GM23338 (cell line): Measurements from ENCODE around the gene PRUNE1. TPM values are rescaled to one million over a fixed set of nuclear protein-coding genes. Genes with fewer than 3 reads are reported as not detected.
A peak's percentile ranks its signal among the peaks of the same experiment; 100 is the strongest.

Experiments
- ATAC-seq: fragments of 200-7000 bp; cut with Tn5 transposase; 3 replicates; pipeline ENCODE4 v1.9.1; 2020
- DNase-seq: peaks from one replicate; pipeline ENCODE4 v3.0.0-alpha.2; 2015; ENCODE audit warnings: low spot score
- H2AFZ ChIP-seq: fragments of 200-600 bp; sonication (generic); 2 replicates; pipeline ENCODE4 v1.8.0; 2016; ENCODE audit warnings: antibody characterized with exemption, mild to moderate bottlenecking, moderate library complexity
- H3F3A ChIP-seq: fragments of 200-600 bp; sonication (generic); replicated peaks from 2 replicates; pipeline ENCODE4 v1.8.0; 2017; ENCODE audit warnings: antibody characterized with exemption, mixed run types, low read depth
- H3K27ac ChIP-seq: fragments of 200-600 bp; sonication (generic); 2 replicates; pipeline ENCODE4 v1.6.1; 2016; ENCODE audit warnings: low read depth
- H3K27me3 ChIP-seq: fragments of 200-600 bp; sonication (generic); 2 replicates; pipeline ENCODE4 v1.8.0; 2016; ENCODE audit warnings: mild to moderate bottlenecking, mixed run types, moderate library complexity; ENCODE audit not compliant: insufficient read depth
- H3K36me3 ChIP-seq: fragments of 200-600 bp; sonication (generic); 2 replicates; pipeline ENCODE4 v1.8.0; 2016; ENCODE audit warnings: mild to moderate bottlenecking; ENCODE audit not compliant: insufficient read depth
- H3K4me1 ChIP-seq: fragments of 200-600 bp; sonication (generic); 2 replicates; pipeline ENCODE4 v1.8.0; 2016; ENCODE audit warnings: mild to moderate bottlenecking, moderate library complexity; ENCODE audit not compliant: insufficient read depth
- H3K4me2 ChIP-seq: fragments of 200-600 bp; sonication (generic); 2 replicates; pipeline ENCODE4 v1.7.1; 2017; ENCODE audit warnings: mixed run types
- H3K4me3 ChIP-seq: fragments of 200-600 bp; sonication (generic); 2 replicates; pipeline ENCODE4 v1.6.1; 2016; ENCODE audit warnings: mixed run types
- H3K79me2 ChIP-seq: fragments of 200-600 bp; sonication (generic); replicated peaks from 2 replicates; pipeline ENCODE4 v1.8.0; 2017; ENCODE audit warnings: mild to moderate bottlenecking; ENCODE audit not compliant: insufficient read depth
- H3K9me2 ChIP-seq: fragments of 200-600 bp; sonication (generic); 2 replicates; pipeline ENCODE4 v1.8.0; 2017; ENCODE audit not compliant: insufficient read depth
- H4K20me1 ChIP-seq: fragments of 200-600 bp; sonication (generic); replicated peaks from 2 replicates; pipeline ENCODE4 v1.8.0; 2017; ENCODE audit warnings: mild to moderate bottlenecking; ENCODE audit not compliant: insufficient read depth
- H3K27ac Mint-ChIP-seq: 2 replicates; pipeline ENCODE4 v1.8.0; 2020; ENCODE audit warnings: inconsistent platforms, mild to moderate bottlenecking, moderate library complexity, mixed read lengths
- H3K27me3 Mint-ChIP-seq: 3 replicates; pipeline ENCODE4 v1.8.0; 2022; ENCODE audit warnings: low read depth, mild to moderate bottlenecking, moderate library complexity, mixed read lengths, inconsistent platforms; ENCODE audit not compliant: insufficient read depth, poor library complexity
- H3K36me3 Mint-ChIP-seq: 3 replicates; pipeline ENCODE4 v1.8.0; 2021; ENCODE audit warnings: low read depth, mild to moderate bottlenecking, inconsistent platforms, moderate library complexity, mixed read lengths
- H3K4me1 Mint-ChIP-seq: 3 replicates; pipeline ENCODE4 v1.8.0; 2020; ENCODE audit warnings: mild to moderate bottlenecking, inconsistent platforms, mixed read lengths
- H3K4me3 Mint-ChIP-seq: 3 replicates; pipeline ENCODE4 v1.8.0; 2021; ENCODE audit warnings: moderate library complexity, mild to moderate bottlenecking, inconsistent platforms, mixed read lengths
- H3K9me3 Mint-ChIP-seq: 3 replicates; pipeline ENCODE4 v1.8.0; 2020; ENCODE audit warnings: moderate library complexity, mild to moderate bottlenecking, inconsistent platforms, mixed read lengths
- CREB1 ChIP-seq: fragments of 250-450 bp; sonication (Bioruptor Pico); IDR thresholded peaks from 2 replicates; pipeline ENCODE4 v1.5.0; 2020; ENCODE audit warnings: low read depth, mild to moderate bottlenecking, moderate library complexity
- EZH2 ChIP-seq: fragments of 200-600 bp; sonication (generic); IDR thresholded peaks from one replicate; pipeline ENCODE4 v1.8.0; 2017; ENCODE audit warnings: antibody characterized with exemption, mild to moderate bottlenecking, low read depth; ENCODE audit not compliant: unreplicated experiment
- NANOG ChIP-seq: IDR thresholded peaks from 2 replicates; pipeline ENCODE4 v1.6.1; 2016; ENCODE audit warnings: antibody characterized with exemption, borderline replicate concordance
- POLR2AphosphoS5 ChIP-seq: IDR thresholded peaks from 2 replicates; pipeline ENCODE4 v1.6.1; 2016; ENCODE audit warnings: antibody characterized with exemption, low read depth
- ZNF114 ChIP-seq: fragments of 250-450 bp; sonication (Bioruptor Pico); IDR thresholded peaks from 2 replicates; pipeline ENCODE4 v1.5.0; 2020; ENCODE audit warnings: mild to moderate bottlenecking, moderate library complexity
- ZNF331 ChIP-seq: fragments of 250-450 bp; sonication (Bioruptor Pico); IDR thresholded peaks from 2 replicates; pipeline ENCODE4 v1.5.0; 2020; ENCODE audit warnings: low read depth, mild to moderate bottlenecking, moderate library complexity
- ZNF462 ChIP-seq: fragments of 250-450 bp; sonication (Bioruptor Pico); IDR thresholded peaks from 2 replicates; pipeline ENCODE4 v1.5.0; 2020; ENCODE audit warnings: mild to moderate bottlenecking, moderate library complexity
- polyA plus RNA-seq: library from polyadenylated mRNA; unstranded; fragments of >200 nt; fragmentation: Nextera tagmentation; extraction: Ambion mirVana; gene quantifications from 2 replicates; pipeline ENCODE4 v1.2.1, GENCODE V29; 2016
- total RNA-seq: library from RNA; depleted of rRNA; stranded (reverse); fragments of >200 nt; shearing (Covaris generic); gene quantifications from 2 replicates; pipeline ENCODE4 v1.2.3, GENCODE V29; 2014

Gene PRUNE1
- total and polyA plus RNA-seq, 2 experiments from 2014 or later, result 14.7 to 33.2 TPM

DNA sequence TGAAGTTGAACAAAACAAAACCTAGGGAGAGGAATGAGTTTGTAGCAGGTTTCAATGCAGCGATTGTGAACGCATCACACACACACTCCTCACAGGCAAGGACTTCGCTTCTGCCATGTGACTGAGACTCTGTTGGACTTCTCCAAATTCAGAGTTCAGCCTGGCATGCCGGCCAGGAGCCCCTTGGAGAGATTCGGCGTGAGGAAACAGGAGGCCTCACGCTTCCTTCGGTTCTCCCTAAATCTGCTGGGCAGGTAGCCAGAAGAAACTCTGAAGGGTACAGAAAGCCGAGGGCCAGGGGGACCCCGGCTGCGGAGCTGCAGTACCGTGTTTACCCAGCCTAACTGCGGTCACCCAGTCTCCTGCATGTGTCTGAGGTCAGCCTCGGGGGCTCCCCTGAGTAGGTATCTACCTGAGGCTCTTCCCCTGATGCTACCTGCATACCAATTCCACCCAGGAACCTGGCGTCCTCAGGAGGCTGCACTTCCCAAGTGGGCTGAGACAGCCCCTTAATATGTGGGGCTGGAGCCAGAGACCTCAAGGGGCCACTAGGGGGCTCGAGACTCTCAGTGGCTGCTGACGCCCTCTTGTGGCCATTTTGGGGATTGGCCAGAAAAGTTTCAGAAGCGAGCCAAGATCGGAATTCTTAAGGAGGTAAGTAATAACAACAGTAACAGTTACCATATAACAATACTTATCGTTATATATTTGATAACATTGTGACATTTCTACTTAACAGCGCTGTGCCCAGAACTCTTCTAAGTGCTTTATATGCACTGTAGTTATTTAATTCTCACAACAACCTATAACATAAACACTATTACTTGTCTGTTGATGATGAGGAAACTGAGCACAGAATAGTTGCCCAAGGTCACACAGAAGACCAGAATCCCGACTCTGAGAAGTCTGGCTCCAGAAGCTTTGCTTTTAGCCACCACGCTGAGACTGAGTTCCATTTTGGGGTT, 28.9 kb upstream of the PRUNE1 start (continued):
- TF ChIP-seq NANOG (no peak), ZNF331 (CRISPR knock-in tag) (no peak), CREB1 (peak; percentile 48; the same call in 1 of the 2 replicates), ZNF114 (no peak), EZH2 (no peak)

DNA sequence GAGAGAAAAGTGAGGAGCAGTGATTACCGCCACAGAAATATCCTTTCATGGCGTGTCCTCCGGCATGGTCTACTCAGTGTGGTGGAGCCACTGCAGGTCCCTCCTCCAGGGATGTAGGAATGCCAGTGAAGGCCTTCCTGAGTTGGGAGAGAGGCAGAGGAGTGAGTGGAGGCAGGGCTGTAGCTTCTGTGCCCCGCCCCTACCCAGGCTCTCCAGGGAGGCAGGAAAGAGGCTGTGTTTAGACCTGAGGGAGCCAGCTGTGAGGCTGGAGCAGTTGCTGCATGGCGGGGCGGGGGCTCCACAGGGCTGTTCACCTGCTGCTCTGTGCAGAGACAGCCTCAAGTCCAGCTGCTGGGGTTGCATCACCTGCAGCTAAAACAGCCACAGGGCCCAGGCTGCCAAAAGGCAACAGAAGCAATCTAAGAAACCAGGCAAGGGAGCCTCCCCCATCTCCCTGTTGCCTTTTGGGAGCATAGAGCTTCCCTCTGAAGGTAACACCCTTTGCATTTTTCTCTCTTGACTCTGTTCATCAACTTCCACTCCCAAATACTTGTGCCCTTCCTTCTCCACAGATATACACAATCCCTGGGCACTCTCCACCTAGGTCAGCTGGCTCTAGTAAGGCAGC, 27.0 kb upstream of the PRUNE1 start:
- Histone ChIP-seq H3K4me3 (peak overlapping the region; percentile 30), H2AFZ (peak overlapping the region; percentile 70)

More for the DNA sequence above, 27.0 kb upstream of the PRUNE1 start:
- DNase-seq (peak; percentile 92), ATAC-seq (peak; percentile 83)
- Histone ChIP-seq H3F3A (peaks cover 16% of the 10 kb centered on the region), H3K27me3 (no peaks in the 10 kb centered on the region), H3K4me2 (peak overlapping the region; percentile 75), H3K9me2 (no peaks in the 10 kb centered on the region), H3K4me1 (peaks cover 45% of the 10 kb centered on the region), H3K27ac (peak overlapping the region; percentile 93), H3K36me3 (no peaks in the 10 kb centered on the region), H3K79me2 (no peaks in the 10 kb centered on the region), H4K20me1 (no peaks in the 10 kb centered on the region)
- H3K4me3 Mint-ChIP-seq, result peak overlapping the region; percentile 36; the same call in 2 of the 3 replicates
- H3K9me3 Mint-ChIP-seq, result peaks cover 4% of the 10 kb centered on the region; the same call in 1 of the 3 replicates
- peaks cover 47% of the 10 kb centered on the region for H3K4me1 Mint-ChIP-seq
- peak overlapping the region; percentile 90 for H3K27ac Mint-ChIP-seq
- H3K27me3 Mint-ChIP-seq, result peaks cover 11% of the 10 kb centered on the region
- TF ChIP-seq POLR2AphosphoS5 (peak; percentile 68), ZNF462 (CRISPR knock-in tag) (peak; percentile 70), ZNF331 (CRISPR knock-in tag) (no peak), ZNF114 (no peak)
- H3K36me3 Mint-ChIP-seq, result no peaks in the 10 kb centered on the region; the same call in 2 of the 3 replicates
